ENCODE results near the gene ARFGEF2. TPM values are rescaled to one million over a fixed set of nuclear protein-coding genes. Genes with fewer than 3 reads are reported as not detected.
"Not testable (repeated sequence)": the region's sequence is repeated elsewhere in the genome, so short reads cannot be mapped to it uniquely, and the experiment has no call there.

Gene ARFGEF2
- total RNA-seq, 4 donors from 2014 or later: 27.6 to 33.5 (median 30.1) TPM

GRCh38 chr20:49063279-49063678 is 141.8 kb downstream of the ARFGEF2 start:
- Histone ChIP-seq H3K4me3 (no peak overlapping the region), H3K9me3 (no peaks in the 10 kb centered on the region), H3K27me3 (no peaks in the 10 kb centered on the region), H3K27ac (no peak overlapping the region), H3K4me1 (no peaks in the 10 kb centered on the region), H3K36me3 (peaks cover 0 to 69% (median 3%) of the 10 kb centered on the region in 3 donors)
- DNase-seq (ENCODE audit: low spot score in 2 of 2): no peak
- TF ChIP-seq CTCF (IDR thresholded peaks at IDR 0.05): no peak
- TF ChIP-seq POLR2A (IDR thresholded peaks at IDR 0.05): no peak
- no peak for TF ChIP-seq EP300 (IDR thresholded peaks at IDR 0.05)
- whole genome bisulfite sequencing, 2 donors: 59 to 72% methylated on average over 3 of the region's 3 CpGs

GRCh38 chr20:49074521-49074920 is 153.0 kb downstream of the ARFGEF2 start:
- Histone ChIP-seq H3K9me3 (no peaks in the 10 kb centered on the region), H3K4me3 (no peak overlapping the region), H3K27me3 (no peaks in the 10 kb centered on the region), H3K27ac (no peak overlapping the region), H3K36me3 (peaks cover 2 to 99% (median 23%) of the 10 kb centered on the region in 3 donors), H3K4me1 (no peaks in the 10 kb centered on the region)
- no peak for DNase-seq (ENCODE audit: low spot score in 2 of 2)
- WGBS, 2 donors: 46 to 89% methylated on average over 2 of the region's 2 CpGs
- no peak for TF ChIP-seq CTCF (IDR thresholded peaks at IDR 0.05)
- TF ChIP-seq POLR2A (IDR thresholded peaks at IDR 0.05): no peak
- no peak for TF ChIP-seq EP300 (IDR thresholded peaks at IDR 0.05)

- DNase-seq (ENCODE audit: low spot score in 2 of 2): no peak
- TF ChIP-seq CTCF (IDR thresholded peaks at IDR 0.05): no peak
- TF ChIP-seq POLR2A (IDR thresholded peaks at IDR 0.05): no peak
- TF ChIP-seq EP300 (IDR thresholded peaks at IDR 0.05): no peak
- no peaks in the 10 kb centered on the region for H3K4me1 ChIP-seq
- no peak overlapping the region for H3K4me3 ChIP-seq
- no peaks in the 10 kb centered on the region for H3K27me3 ChIP-seq
- H3K27ac ChIP-seq: no peak overlapping the region
- WGBS, 2 donors: 88 to 92% methylated on average over 3 of the region's 3 CpGs
- no peaks in the 10 kb centered on the region for H3K9me3 ChIP-seq
- H3K36me3 ChIP-seq: peaks cover 2 to 100% (median 34%) of the 10 kb centered on the region in 3 donors
Observed at GRCh38 chr20:49078310-49078709, 156.8 kb downstream of the ARFGEF2 start.

GRCh38 chr20:49082295-49082694 is 160.8 kb downstream of the ARFGEF2 start:
- not testable (repeated sequence) for H3K27ac ChIP-seq; DNase-seq (ENCODE audit: low spot score in 2 of 2); H3K4me1 ChIP-seq; H3K27me3 ChIP-seq; H3K9me3 ChIP-seq; H3K4me3 ChIP-seq
- 95 to 97% methylated on average over 12 of the region's 12 CpGs for WGBS, 2 donors
- peaks cover 2 to 97% (median 27%) of the 10 kb centered on the region in 3 donors for H3K36me3 ChIP-seq

Small RNAs within 50 kb of the gene (small RNA-seq; reads per million reads assigned to genes)
- not detected for gene SNAP23P1

Other genes starting within 250 kb of the ARFGEF2 start
- gene PREX1, start 93.7 kb upstream of the ARFGEF2 start, total RNA-seq: 10 to 100 TPM; 30.1 to 50.7 (median 32.5) TPM
- 10 to 100 TPM; 23.9 to 42.0 (median 38.5) TPM for gene CSE1L, start 124.6 kb downstream of the ARFGEF2 start, total RNA-seq